Measurements from ENCODE around the gene C12orf60. TPM values are rescaled to one million over a fixed set of nuclear protein-coding genes. Genes with fewer than 3 reads are reported as not detected.
A peak's percentile ranks its signal among the peaks of the same experiment; 100 is the strongest.
"Not testable (repeated sequence)": the region's sequence is repeated elsewhere in the genome, so short reads cannot be mapped to it uniquely, and the experiment has no call there.

Gene C12orf60
- 1 to 10 TPM; 1.4 to 1.5 TPM for total RNA-seq

DNA sequence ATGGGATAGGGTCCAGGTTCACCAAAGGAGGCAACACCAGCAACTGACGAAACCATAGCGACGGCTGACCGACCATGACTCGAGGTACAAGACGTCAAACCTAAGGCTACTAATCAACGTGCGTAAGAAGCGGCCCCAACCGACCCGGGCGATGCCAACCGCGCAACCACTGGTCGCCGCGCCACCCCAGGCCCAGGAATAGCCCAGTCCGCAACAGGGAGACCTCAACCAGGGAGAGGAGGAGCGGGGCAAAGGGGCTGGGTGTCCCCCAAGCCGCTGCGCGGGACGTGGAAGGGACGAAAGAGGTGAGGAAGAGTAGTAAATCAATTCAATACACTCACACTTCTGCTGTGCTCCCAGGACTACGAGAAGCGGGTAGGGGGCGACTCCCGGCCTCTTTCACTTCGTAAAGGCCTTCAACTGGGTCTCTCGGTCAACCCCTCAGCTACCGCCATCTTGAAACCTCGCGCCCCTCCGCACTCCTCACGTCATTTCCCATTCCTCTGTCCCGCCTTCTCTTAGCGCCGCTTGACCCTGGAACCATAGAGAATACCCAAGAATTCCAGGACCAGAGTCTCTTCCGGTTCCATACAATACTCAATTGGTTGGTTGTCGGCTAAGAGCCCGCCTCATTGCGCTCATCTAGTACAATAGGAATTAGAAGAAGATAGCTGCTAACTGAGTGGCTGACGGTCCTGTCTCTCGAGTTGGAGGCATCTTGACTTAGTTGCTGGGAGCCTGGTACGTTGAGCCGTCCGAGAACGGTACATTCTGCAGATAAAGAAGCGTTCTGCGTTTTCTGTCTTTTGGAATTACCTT is at the start of gene C12orf60, which contains the start of gene WBP11:
Gene C12orf60 (plus strand): TSS at position 660 of the 819 bp plus-strand sequence. CDS start 19,266 bp downstream, outside the sequence.
Gene WBP11 (minus strand): TSS at position 468 of the 819 bp plus-strand sequence. CDS start 2,095 bp downstream, outside the sequence.
- ATAC-seq (peak; percentile 99), DNase-seq (peak; percentile 93)
- no peaks in the 10 kb centered on the region for H3K9me3 Mint-ChIP-seq (ENCODE audit: insufficient read depth)
- no peak within 1 kb of the TSS for H3K4me3 Mint-ChIP-seq
- peaks cover 24% of the 10 kb centered on the region for H3K36me3 Mint-ChIP-seq (ENCODE audit: low read depth)
- ChIA-PET POLR2A (interaction anchor here (0.7 to 5.3 kb wide), 7 partner anchors 10 to 194 kb away, joined by 3 to 71 read pairs (median 4); partner anchors contain the start of genes ARHGDIB and SMCO3), CTCF (interaction anchor here (0.6 to 4.7 kb wide), 20 partner anchors 10 to 782 kb away, joined by 3 to 36 read pairs (median 4); partner anchors contain the start of gene RERG)
- no peaks in the 10 kb centered on the region for H3K27me3 Mint-ChIP-seq (ENCODE audit: low read depth)
- peaks cover 33% of the 10 kb centered on the region for H3K4me1 Mint-ChIP-seq (ENCODE audit: low read depth)
- H3K27ac Mint-ChIP-seq = no peak within 1 kb of the TSS

- H3K27ac Mint-ChIP-seq = no peak overlapping the region
- H3K36me3 Mint-ChIP-seq (ENCODE audit: low read depth) = peaks cover 16% of the 10 kb centered on the region
- ChIA-PET CTCF (interaction anchor here (1.3 kb wide), 1 partner anchor 18 kb away, joined by 4 read pairs; a partner anchor contains a TSS), POLR2A (no interaction called here)
- peaks cover 2% of the 10 kb centered on the region for H3K4me1 Mint-ChIP-seq (ENCODE audit: low read depth)
- H3K9me3 Mint-ChIP-seq (ENCODE audit: insufficient read depth) = peaks cover 9% of the 10 kb centered on the region
- ATAC-seq = no peak
- no peak for DNase-seq
- no peaks in the 10 kb centered on the region for H3K27me3 Mint-ChIP-seq (ENCODE audit: low read depth)
- H3K4me3 Mint-ChIP-seq = no peak overlapping the region
Measured at GRCh38 chr12:14756334-14757143, 46.9 kb upstream of the C12orf60 start.

GRCh38 chr12:14759711-14760280 is 43.7 kb upstream of the C12orf60 start:
- H3K4me1 Mint-ChIP-seq (ENCODE audit: low read depth); CTCF ChIA-PET; H3K27ac Mint-ChIP-seq; H3K4me3 Mint-ChIP-seq; H3K27me3 Mint-ChIP-seq (ENCODE audit: low read depth); DNase-seq; ATAC-seq; POLR2A ChIA-PET: not testable (repeated sequence)
- Mint-ChIP-seq H3K9me3 (ENCODE audit: insufficient read depth) (peaks cover 14% of the 10 kb centered on the region), H3K36me3 (ENCODE audit: low read depth) (peaks cover 30% of the 10 kb centered on the region)

GRCh38 chr12:14765398-14765797 is 38.1 kb upstream of the C12orf60 start:
- Mint-ChIP-seq H3K9me3 (ENCODE audit: insufficient read depth) (peaks cover 8% of the 10 kb centered on the region), H3K27me3 (ENCODE audit: low read depth) (no peaks in the 10 kb centered on the region), H3K4me1 (ENCODE audit: low read depth) (peaks cover 21% of the 10 kb centered on the region), H3K36me3 (ENCODE audit: low read depth) (peaks cover 67% of the 10 kb centered on the region), H3K4me3 (no peak overlapping the region), H3K27ac (no peak overlapping the region)
- no peak for ATAC-seq
- ChIA-PET POLR2A (no interaction called here), CTCF (interaction anchor here (0.6 kb wide), 1 partner anchor 39 kb away, joined by 3 read pairs; no protein-coding TSS in a partner anchor)
- DNase-seq = no peak

- H3K27ac Mint-ChIP-seq; ATAC-seq; H3K9me3 Mint-ChIP-seq (ENCODE audit: insufficient read depth); H3K27me3 Mint-ChIP-seq (ENCODE audit: low read depth); CTCF ChIA-PET; DNase-seq; POLR2A ChIA-PET; H3K4me3 Mint-ChIP-seq: not testable (repeated sequence)
- peaks cover 21% of the 10 kb centered on the region for H3K4me1 Mint-ChIP-seq (ENCODE audit: low read depth)
- H3K36me3 Mint-ChIP-seq (ENCODE audit: low read depth) = peaks cover 69% of the 10 kb centered on the region
Measured at GRCh38 chr12:14766020-14766419, 37.5 kb upstream of the C12orf60 start.

GRCh38 chr12:14766649-14767215 is 36.7 kb upstream of the C12orf60 start:
- H3K27me3 Mint-ChIP-seq (ENCODE audit: low read depth) = no peaks in the 10 kb centered on the region
- ChIA-PET CTCF (no interaction called here), POLR2A (no interaction called here)
- DNase-seq = no peak
- no peak overlapping the region for H3K4me3 Mint-ChIP-seq
- H3K27ac Mint-ChIP-seq = no peak overlapping the region
- peaks cover 8% of the 10 kb centered on the region for H3K9me3 Mint-ChIP-seq (ENCODE audit: insufficient read depth)
- no peak for ATAC-seq
- peaks cover 65% of the 10 kb centered on the region for H3K36me3 Mint-ChIP-seq (ENCODE audit: low read depth)
- peaks cover 26% of the 10 kb centered on the region for H3K4me1 Mint-ChIP-seq (ENCODE audit: low read depth)

GRCh38 chr12:14767617-14768016 is 35.9 kb upstream of the C12orf60 start:
- peaks cover 56% of the 10 kb centered on the region for H3K36me3 Mint-ChIP-seq (ENCODE audit: low read depth)
- CTCF ChIA-PET = no interaction called here
- DNase-seq (no peak), ATAC-seq (no peak)
- no peaks in the 10 kb centered on the region for H3K27me3 Mint-ChIP-seq (ENCODE audit: low read depth)
- POLR2A ChIA-PET = no interaction called here
- H3K4me1 Mint-ChIP-seq (ENCODE audit: low read depth) = peaks cover 32% of the 10 kb centered on the region
- H3K4me3 Mint-ChIP-seq = peak overlapping the region; percentile 23
- no peak overlapping the region for H3K27ac Mint-ChIP-seq
- H3K9me3 Mint-ChIP-seq (ENCODE audit: insufficient read depth) = peaks cover 5% of the 10 kb centered on the region

GRCh38 chr12:14768823-14769405 is 34.6 kb upstream of the C12orf60 start:
- Mint-ChIP-seq H3K27me3 (ENCODE audit: low read depth) (no peaks in the 10 kb centered on the region), H3K4me1 (ENCODE audit: low read depth) (peaks cover 44% of the 10 kb centered on the region), H3K36me3 (ENCODE audit: low read depth) (peaks cover 54% of the 10 kb centered on the region), H3K4me3 (peak overlapping the region; percentile 99), H3K9me3 (ENCODE audit: insufficient read depth) (peaks cover 4% of the 10 kb centered on the region), H3K27ac (peak overlapping the region; percentile 99)
- DNase-seq (peak; percentile 35), ATAC-seq (no peak)
- ChIA-PET CTCF (interaction anchor here (0.6 to 3.6 kb wide), 16 partner anchors 9 to 403 kb away, joined by 3 to 36 read pairs (median 5); partner anchors contain the start of genes ARHGDIB, ATF7IP, C12orf60 and WBP11), POLR2A (interaction anchor here (0.8 to 7.5 kb wide), 8 partner anchors 12 to 548 kb away, joined by 3 to 175 read pairs (median 9); partner anchors contain the start of genes ARHGDIB, C12orf60 and WBP11)

- CTCF ChIA-PET = interaction anchor here (0.8 to 3.6 kb wide), 19 partner anchors 8 to 518 kb away, joined by 3 to 36 read pairs (median 4); partner anchors contain the start of genes ARHGDIB, ATF7IP, C12orf60 and WBP11
- POLR2A ChIA-PET = interaction anchor here (0.8 to 7.5 kb wide), 21 partner anchors 11 to 549 kb away, joined by 3 to 175 read pairs (median 6); partner anchors contain the start of genes ARHGDIB, ATF7IP, C12orf60 and WBP11
- peak overlapping the region; percentile 99 for H3K4me3 Mint-ChIP-seq
- H3K9me3 Mint-ChIP-seq (ENCODE audit: insufficient read depth) = peaks cover 4% of the 10 kb centered on the region
- DNase-seq = no peak
- peak overlapping the region; percentile 99 for H3K27ac Mint-ChIP-seq
- H3K27me3 Mint-ChIP-seq (ENCODE audit: low read depth) = no peaks in the 10 kb centered on the region
- ATAC-seq = peak; percentile 5
- H3K4me1 Mint-ChIP-seq (ENCODE audit: low read depth) = peaks cover 46% of the 10 kb centered on the region
- H3K36me3 Mint-ChIP-seq (ENCODE audit: low read depth) = peaks cover 59% of the 10 kb centered on the region
Measured at GRCh38 chr12:14769466-14769968, 34.0 kb upstream of the C12orf60 start.

DNA sequence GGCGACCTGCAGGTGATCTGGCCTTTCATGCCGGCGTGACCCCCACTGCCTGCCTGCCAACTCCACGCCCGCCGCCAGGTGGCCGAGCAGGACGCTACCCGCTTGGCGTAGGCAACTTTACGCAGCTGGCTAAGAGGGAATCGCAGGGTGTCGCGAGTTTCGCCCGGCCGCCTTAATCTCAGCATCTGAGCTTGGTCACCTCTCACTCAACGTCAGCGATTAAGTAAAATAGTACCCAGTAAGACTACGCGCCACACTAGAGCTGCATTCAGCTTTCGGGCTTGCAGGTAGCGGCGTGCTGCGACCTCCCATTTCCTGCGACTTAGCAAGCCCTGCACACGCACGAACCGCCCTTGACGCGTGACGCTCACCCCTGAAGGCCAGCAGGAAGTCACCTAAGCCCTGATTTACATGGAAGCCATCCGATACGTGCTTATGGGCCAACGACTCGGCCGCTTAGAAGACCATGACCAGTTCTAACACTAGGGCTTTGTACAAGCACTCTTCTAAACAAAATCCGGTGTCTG is 33.4 kb upstream of the C12orf60 start:
- DNase-seq (peak; percentile 91), ATAC-seq (peak; percentile 52)
- H3K36me3 Mint-ChIP-seq (ENCODE audit: low read depth) = peaks cover 62% of the 10 kb centered on the region
- H3K27me3 Mint-ChIP-seq (ENCODE audit: low read depth) = no peaks in the 10 kb centered on the region
- ChIA-PET CTCF (interaction anchor here (0.8 to 3.6 kb wide), 20 partner anchors 8 to 519 kb away, joined by 3 to 36 read pairs (median 5); partner anchors contain the start of genes ARHGDIB, ATF7IP, C12orf60 and WBP11), POLR2A (interaction anchor here (0.6 to 7.5 kb wide), 36 partner anchors 11 to 1141 kb away, joined by 3 to 175 read pairs (median 5); partner anchors contain the start of genes ARHGDIB, ATF7IP, C12orf60 and DERA)
- H3K9me3 Mint-ChIP-seq (ENCODE audit: insufficient read depth) = peaks cover under 1% of the 10 kb centered on the region
- peak overlapping the region; percentile 99 for H3K4me3 Mint-ChIP-seq
- H3K4me1 Mint-ChIP-seq (ENCODE audit: low read depth) = peaks cover 48% of the 10 kb centered on the region
- peak overlapping the region; percentile 99 for H3K27ac Mint-ChIP-seq
